SHP77 (cell line): Measurements from ENCODE around the gene RING1.

Source experiments
- DNase-seq, 2 experiments: peaks; one replicate each; lab custom pipeline; 2025; lab: John Stamatoyannopoulos, UW

RING1 gene

GRCh38 chr6:33171880-33172687 lies 36.2 kb upstream of the RING1 start:
- no peak for DNase-seq

- no peak for DNase-seq
Observed at GRCh38 chr6:33172688-33173534, 35.4 kb upstream of the RING1 start.

- DNase-seq: no peak
Observed at GRCh38 chr6:33173535-33174180, 34.6 kb upstream of the RING1 start.

- DNase-seq: no peak
Observed at GRCh38 chr6:33174784-33175183, 33.5 kb upstream of the RING1 start.

GRCh38 chr6:33175436-33176069 lies 32.7 kb upstream of the RING1 start:
- no peak for DNase-seq

GRCh38 chr6:33176906-33177305 lies 31.4 kb upstream of the RING1 start:
- DNase-seq: no peak

- no peak for DNase-seq
Observed at GRCh38 chr6:33177552-33178446, 30.5 kb upstream of the RING1 start.

- no peak for DNase-seq
Observed at GRCh38 chr6:33178755-33179475, 29.4 kb upstream of the RING1 start.

GRCh38 chr6:33181141-33181540 lies 27.2 kb upstream of the RING1 start:
- no peak for DNase-seq

GRCh38 chr6:33183071-33183683 lies 25.1 kb upstream of the RING1 start:
- DNase-seq: no peak

- no peak for DNase-seq
Observed at GRCh38 chr6:33185190-33185589, 23.1 kb upstream of the RING1 start.

- no peak for DNase-seq
Observed at GRCh38 chr6:33185654-33186187, 22.6 kb upstream of the RING1 start.

- no peak for DNase-seq
Observed at GRCh38 chr6:33187809-33188208, 20.5 kb upstream of the RING1 start.

- no peak for DNase-seq
Observed at GRCh38 chr6:33189164-33189563, 19.1 kb upstream of the RING1 start.

GRCh38 chr6:33189625-33190448 lies 18.5 kb upstream of the RING1 start:
- DNase-seq: no peak

GRCh38 chr6:33190504-33191107 lies 17.7 kb upstream of the RING1 start:
- DNase-seq: no peak

GRCh38 chr6:33191383-33192104 lies 16.8 kb upstream of the RING1 start:
- peak in 1 of 2 experiments; percentile 32 for DNase-seq
